GM12874 (cell line): Measurements from ENCODE around the gene ASB2.

Experiments used
- TF ChIP-seq, protein P1 (sequence below): IDR thresholded peaks from 2 replicates; pipeline ENCODE4 v1.5.1; 2011; ENCODE audit warnings: low read depth, mild to moderate bottlenecking, control low read depth, low read length, moderate library complexity; ENCODE audit not compliant: insufficient read depth

ASB2 gene

DNA sequence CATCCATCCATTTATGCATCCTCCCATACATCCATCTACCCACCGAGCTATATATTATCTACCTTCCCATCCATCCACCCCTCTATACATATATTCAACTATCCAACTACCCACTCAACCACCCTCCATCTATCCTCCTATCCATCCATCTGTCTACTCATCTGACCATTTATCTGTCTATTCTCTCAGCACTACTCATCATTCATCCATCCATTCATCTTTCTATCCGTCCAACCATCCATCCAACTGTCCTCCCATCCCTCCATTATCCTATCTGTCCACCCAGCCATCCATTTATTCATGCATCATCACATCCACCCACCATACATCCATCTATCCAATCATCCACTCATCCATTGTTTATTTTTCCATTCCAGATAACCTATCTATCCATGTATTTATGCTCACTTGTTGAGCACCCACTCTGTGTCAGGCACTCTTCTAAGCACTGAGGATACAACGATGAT, 11.5 kb downstream of the ASB2 start:
- TF ChIP-seq, protein P1, sequence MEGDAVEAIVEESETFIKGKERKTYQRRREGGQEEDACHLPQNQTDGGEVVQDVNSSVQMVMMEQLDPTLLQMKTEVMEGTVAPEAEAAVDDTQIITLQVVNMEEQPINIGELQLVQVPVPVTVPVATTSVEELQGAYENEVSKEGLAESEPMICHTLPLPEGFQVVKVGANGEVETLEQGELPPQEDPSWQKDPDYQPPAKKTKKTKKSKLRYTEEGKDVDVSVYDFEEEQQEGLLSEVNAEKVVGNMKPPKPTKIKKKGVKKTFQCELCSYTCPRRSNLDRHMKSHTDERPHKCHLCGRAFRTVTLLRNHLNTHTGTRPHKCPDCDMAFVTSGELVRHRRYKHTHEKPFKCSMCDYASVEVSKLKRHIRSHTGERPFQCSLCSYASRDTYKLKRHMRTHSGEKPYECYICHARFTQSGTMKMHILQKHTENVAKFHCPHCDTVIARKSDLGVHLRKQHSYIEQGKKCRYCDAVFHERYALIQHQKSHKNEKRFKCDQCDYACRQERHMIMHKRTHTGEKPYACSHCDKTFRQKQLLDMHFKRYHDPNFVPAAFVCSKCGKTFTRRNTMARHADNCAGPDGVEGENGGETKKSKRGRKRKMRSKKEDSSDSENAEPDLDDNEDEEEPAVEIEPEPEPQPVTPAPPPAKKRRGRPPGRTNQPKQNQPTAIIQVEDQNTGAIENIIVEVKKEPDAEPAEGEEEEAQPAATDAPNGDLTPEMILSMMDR: no peak

- TF ChIP-seq, protein P1: no peak
These were observed 12.1 kb downstream of the ASB2 start for GRCh38 chr14:93964281-93964680.

DNA sequence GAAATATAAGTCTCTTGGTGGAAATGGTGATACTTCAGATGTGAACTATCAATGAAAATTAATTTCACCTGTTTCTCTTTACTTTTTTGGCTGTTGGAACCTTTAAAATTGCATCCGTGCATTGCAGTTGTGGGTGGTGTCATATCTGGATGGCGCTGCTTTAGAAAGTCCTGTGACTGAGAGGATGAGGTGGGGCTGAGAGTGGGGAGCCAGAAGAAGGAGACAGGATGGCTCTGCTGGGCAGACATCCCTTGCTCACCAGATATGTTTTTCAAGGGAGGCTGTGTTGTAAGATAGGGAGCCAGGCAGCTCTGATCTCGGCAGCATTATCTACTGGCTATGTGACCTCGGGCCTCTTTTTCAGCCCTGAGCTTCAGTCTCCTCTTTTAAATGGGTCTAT, 12.7 kb downstream of the ASB2 start:
- TF ChIP-seq, protein P1: no peak

DNA sequence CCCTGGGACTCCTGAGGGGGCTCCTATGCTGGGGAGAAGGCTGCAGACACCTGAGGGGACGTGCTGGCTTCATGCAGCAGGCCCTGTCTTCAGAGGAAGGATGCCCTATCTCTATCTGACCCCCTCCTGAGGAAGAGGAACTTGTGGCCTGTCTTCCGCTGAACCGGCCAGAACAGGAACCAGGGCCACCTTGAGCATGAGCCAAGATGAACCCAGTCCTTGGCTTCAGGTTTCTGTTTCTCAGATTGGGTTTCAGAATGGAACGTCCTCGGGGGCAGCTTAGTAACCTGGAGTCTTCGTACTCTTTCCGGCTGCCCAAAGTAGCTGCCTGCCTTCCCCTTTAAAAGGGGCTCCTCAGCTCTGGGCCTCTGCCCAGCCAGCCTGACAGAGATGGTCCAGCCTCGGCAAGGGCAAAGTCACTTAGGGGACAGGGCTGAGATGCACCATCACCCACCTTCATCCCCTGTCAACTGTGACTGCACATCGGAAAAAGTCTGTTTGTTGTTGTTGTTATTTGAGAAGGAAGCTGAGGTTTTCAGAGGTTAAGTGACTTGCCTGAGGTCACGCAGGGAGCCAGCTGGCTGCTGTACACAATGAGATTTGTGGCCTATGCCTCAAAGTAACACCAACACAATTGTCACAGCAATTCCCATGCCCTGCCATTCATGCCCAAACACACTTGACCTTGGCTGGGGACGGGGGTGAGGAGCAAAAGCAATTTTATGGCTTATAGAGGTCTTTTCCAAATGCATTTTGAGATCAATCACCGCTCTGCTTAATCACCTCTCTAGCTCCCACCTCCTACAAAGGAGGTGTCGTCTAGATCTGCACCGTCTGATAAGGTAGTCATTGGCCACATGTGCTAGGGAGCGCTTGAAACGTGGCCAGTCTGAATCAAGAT, 13.4 kb downstream of the ASB2 start:
- TF ChIP-seq, protein P1: no peak

DNA sequence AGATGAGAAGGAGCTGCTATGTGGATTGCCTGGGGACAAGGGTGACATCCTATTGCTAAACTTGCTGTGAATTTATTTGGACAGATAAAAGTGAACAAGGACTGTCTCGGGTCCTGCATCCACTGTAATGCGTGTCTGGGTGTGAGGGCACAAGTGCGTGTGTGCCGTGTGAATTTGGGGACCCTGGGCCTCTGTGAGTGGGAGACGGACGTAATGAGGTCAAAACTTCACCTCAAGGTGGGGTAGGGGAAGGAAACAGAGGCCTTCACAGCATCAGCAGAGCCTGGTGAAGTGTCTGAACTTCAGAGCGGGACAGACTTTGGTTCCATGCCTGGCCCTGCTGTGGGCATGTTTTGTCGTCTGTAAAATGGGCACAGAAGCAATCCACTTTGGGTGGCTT, 14.8 kb downstream of the ASB2 start:
- TF ChIP-seq, protein P1: no peak

DNA sequence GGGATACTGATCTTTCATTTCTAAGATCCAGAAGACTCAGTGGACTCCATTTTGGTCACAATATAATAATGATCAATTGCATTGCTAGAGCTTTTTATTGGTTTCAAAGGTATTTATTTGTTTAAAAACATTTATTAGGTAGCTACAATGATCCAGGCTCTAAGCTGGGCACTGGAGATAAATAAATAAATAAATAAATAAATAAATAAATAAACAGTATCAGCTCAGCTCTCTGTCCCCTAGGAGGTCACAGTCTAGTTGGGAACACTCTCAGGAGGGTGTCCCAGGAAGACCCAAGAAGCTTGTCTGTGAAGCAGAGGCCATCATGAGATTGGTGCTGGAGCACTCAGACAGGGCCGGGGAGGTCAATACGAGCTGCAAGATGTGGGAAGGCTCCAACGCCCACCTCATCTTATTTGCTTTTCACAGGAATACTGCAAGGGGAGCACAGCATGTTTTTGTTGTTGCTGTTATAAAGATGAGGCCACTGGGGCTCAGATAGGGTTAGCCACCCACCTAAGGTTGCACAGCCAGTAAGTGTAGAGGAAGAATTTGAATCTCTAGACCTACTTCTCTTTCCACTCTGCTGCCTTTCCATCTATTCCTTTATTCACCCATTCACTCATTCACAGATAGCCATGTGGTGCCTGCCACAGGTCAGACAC, 15.5 kb downstream of the ASB2 start:
- TF ChIP-seq, protein P1: no peak

- TF ChIP-seq, protein P1: no peak
These were observed 16.3 kb downstream of the ASB2 start for GRCh38 chr14:93960108-93960475.
